GM23338 (cell line): Measurements from ENCODE around the gene AKAP13. TPM values are rescaled to one million over a fixed set of nuclear protein-coding genes. Genes with fewer than 3 reads are reported as not detected.

Experiments
- ATAC-seq: fragments of 200-7000 bp; cut with Tn5 transposase; 3 replicates; pipeline ENCODE4 v1.9.1; 2020
- DNase-seq: peaks from one replicate; pipeline ENCODE4 v3.0.0-alpha.2; 2015; ENCODE audit warnings: low spot score
- H2AFZ ChIP-seq: fragments of 200-600 bp; sonication (generic); 2 replicates; pipeline ENCODE4 v1.8.0; 2016; ENCODE audit warnings: antibody characterized with exemption, mild to moderate bottlenecking, moderate library complexity
- H3F3A ChIP-seq: fragments of 200-600 bp; sonication (generic); replicated peaks from 2 replicates; pipeline ENCODE4 v1.8.0; 2017; ENCODE audit warnings: antibody characterized with exemption, mixed run types, low read depth
- H3K27ac ChIP-seq: fragments of 200-600 bp; sonication (generic); 2 replicates; pipeline ENCODE4 v1.6.1; 2016; ENCODE audit warnings: low read depth
- H3K27me3 ChIP-seq: fragments of 200-600 bp; sonication (generic); 2 replicates; pipeline ENCODE4 v1.8.0; 2016; ENCODE audit warnings: mild to moderate bottlenecking, mixed run types, moderate library complexity; ENCODE audit not compliant: insufficient read depth
- H3K36me3 ChIP-seq: fragments of 200-600 bp; sonication (generic); 2 replicates; pipeline ENCODE4 v1.8.0; 2016; ENCODE audit warnings: mild to moderate bottlenecking; ENCODE audit not compliant: insufficient read depth
- H3K4me1 ChIP-seq: fragments of 200-600 bp; sonication (generic); 2 replicates; pipeline ENCODE4 v1.8.0; 2016; ENCODE audit warnings: mild to moderate bottlenecking, moderate library complexity; ENCODE audit not compliant: insufficient read depth
- H3K4me2 ChIP-seq: fragments of 200-600 bp; sonication (generic); 2 replicates; pipeline ENCODE4 v1.7.1; 2017; ENCODE audit warnings: mixed run types
- H3K4me3 ChIP-seq: fragments of 200-600 bp; sonication (generic); 2 replicates; pipeline ENCODE4 v1.6.1; 2016; ENCODE audit warnings: mixed run types
- H3K79me2 ChIP-seq: fragments of 200-600 bp; sonication (generic); replicated peaks from 2 replicates; pipeline ENCODE4 v1.8.0; 2017; ENCODE audit warnings: mild to moderate bottlenecking; ENCODE audit not compliant: insufficient read depth
- H3K9me2 ChIP-seq: fragments of 200-600 bp; sonication (generic); 2 replicates; pipeline ENCODE4 v1.8.0; 2017; ENCODE audit not compliant: insufficient read depth
- H4K20me1 ChIP-seq: fragments of 200-600 bp; sonication (generic); replicated peaks from 2 replicates; pipeline ENCODE4 v1.8.0; 2017; ENCODE audit warnings: mild to moderate bottlenecking; ENCODE audit not compliant: insufficient read depth
- H3K27ac Mint-ChIP-seq: 2 replicates; pipeline ENCODE4 v1.8.0; 2020; ENCODE audit warnings: inconsistent platforms, mild to moderate bottlenecking, moderate library complexity, mixed read lengths
- H3K27me3 Mint-ChIP-seq: 3 replicates; pipeline ENCODE4 v1.8.0; 2022; ENCODE audit warnings: low read depth, mild to moderate bottlenecking, moderate library complexity, mixed read lengths, inconsistent platforms; ENCODE audit not compliant: insufficient read depth, poor library complexity
- H3K36me3 Mint-ChIP-seq: 3 replicates; pipeline ENCODE4 v1.8.0; 2021; ENCODE audit warnings: low read depth, mild to moderate bottlenecking, inconsistent platforms, moderate library complexity, mixed read lengths
- H3K4me1 Mint-ChIP-seq: 3 replicates; pipeline ENCODE4 v1.8.0; 2020; ENCODE audit warnings: mild to moderate bottlenecking, inconsistent platforms, mixed read lengths
- H3K4me3 Mint-ChIP-seq: 3 replicates; pipeline ENCODE4 v1.8.0; 2021; ENCODE audit warnings: moderate library complexity, mild to moderate bottlenecking, inconsistent platforms, mixed read lengths
- H3K9me3 Mint-ChIP-seq: 3 replicates; pipeline ENCODE4 v1.8.0; 2020; ENCODE audit warnings: moderate library complexity, mild to moderate bottlenecking, inconsistent platforms, mixed read lengths
- CREB1 ChIP-seq: fragments of 250-450 bp; sonication (Bioruptor Pico); IDR thresholded peaks from 2 replicates; pipeline ENCODE4 v1.5.0; 2020; ENCODE audit warnings: low read depth, mild to moderate bottlenecking, moderate library complexity
- ETS1 ChIP-seq: IDR thresholded peaks from 2 replicates; pipeline ENCODE4 v1.6.1; 2016; ENCODE audit warnings: antibody characterized with exemption
- EZH2 ChIP-seq: fragments of 200-600 bp; sonication (generic); IDR thresholded peaks from one replicate; pipeline ENCODE4 v1.8.0; 2017; ENCODE audit warnings: antibody characterized with exemption, mild to moderate bottlenecking, low read depth; ENCODE audit not compliant: unreplicated experiment
- EZH2phosphoT487 ChIP-seq: fragments of 200-600 bp; sonication (generic); IDR thresholded peaks from one replicate; pipeline ENCODE4 v1.8.1; 2018; ENCODE audit warnings: antibody characterized with exemption; ENCODE audit not compliant: unreplicated experiment
- JUNB ChIP-seq: IDR thresholded peaks from one replicate; pipeline ENCODE4 v1.6.1; 2016; ENCODE audit warnings: antibody characterized with exemption; ENCODE audit not compliant: unreplicated experiment
- NANOG ChIP-seq: IDR thresholded peaks from 2 replicates; pipeline ENCODE4 v1.6.1; 2016; ENCODE audit warnings: antibody characterized with exemption, borderline replicate concordance
- POLR2AphosphoS5 ChIP-seq: IDR thresholded peaks from 2 replicates; pipeline ENCODE4 v1.6.1; 2016; ENCODE audit warnings: antibody characterized with exemption, low read depth
- REST ChIP-seq: IDR thresholded peaks from one replicate; pipeline ENCODE4 v1.6.1; 2018; ENCODE audit warnings: antibody characterized with exemption; ENCODE audit not compliant: unreplicated experiment
- STAT1 ChIP-seq: IDR thresholded peaks from one replicate; pipeline ENCODE4 v1.6.1; 2016; ENCODE audit warnings: antibody characterized with exemption; ENCODE audit not compliant: unreplicated experiment
- ZNF114 ChIP-seq: fragments of 250-450 bp; sonication (Bioruptor Pico); IDR thresholded peaks from 2 replicates; pipeline ENCODE4 v1.5.0; 2020; ENCODE audit warnings: mild to moderate bottlenecking, moderate library complexity
- ZNF331 ChIP-seq: fragments of 250-450 bp; sonication (Bioruptor Pico); IDR thresholded peaks from 2 replicates; pipeline ENCODE4 v1.5.0; 2020; ENCODE audit warnings: low read depth, mild to moderate bottlenecking, moderate library complexity
- polyA plus RNA-seq: library from polyadenylated mRNA; unstranded; fragments of >200 nt; fragmentation: Nextera tagmentation; extraction: Ambion mirVana; gene quantifications from 2 replicates; pipeline ENCODE4 v1.2.1, GENCODE V29; 2016
- total RNA-seq: library from RNA; depleted of rRNA; stranded (reverse); fragments of >200 nt; shearing (Covaris generic); gene quantifications from 2 replicates; pipeline ENCODE4 v1.2.3, GENCODE V29; 2014
- TF ChIP-seq, protein P1 (sequence below): fragments of 250-450 bp; sonication (Bioruptor Pico); IDR thresholded peaks from 2 replicates; pipeline ENCODE4 v1.5.0; 2020; ENCODE audit warnings: mild to moderate bottlenecking, moderate library complexity
- TF ChIP-seq, protein P2 (sequence below), 2 experiments: fragments of 200-600 bp in 1 of 2; sonication (generic) in 1 of 2; conservative IDR thresholded peaks; 2 replicates each; pipeline versions ENCODE4 v1.5.1 to v1.6.1; 2016 to 2017; ENCODE audit warnings: antibody characterized with exemption in 2 of 2, low read depth in 2 of 2, mild to moderate bottlenecking in 2 of 2, moderate library complexity in 1 of 2

Gene AKAP13
- total and polyA plus RNA-seq, 2 experiments from 2014 or later = 46.2 to 60.7 TPM

DNA sequence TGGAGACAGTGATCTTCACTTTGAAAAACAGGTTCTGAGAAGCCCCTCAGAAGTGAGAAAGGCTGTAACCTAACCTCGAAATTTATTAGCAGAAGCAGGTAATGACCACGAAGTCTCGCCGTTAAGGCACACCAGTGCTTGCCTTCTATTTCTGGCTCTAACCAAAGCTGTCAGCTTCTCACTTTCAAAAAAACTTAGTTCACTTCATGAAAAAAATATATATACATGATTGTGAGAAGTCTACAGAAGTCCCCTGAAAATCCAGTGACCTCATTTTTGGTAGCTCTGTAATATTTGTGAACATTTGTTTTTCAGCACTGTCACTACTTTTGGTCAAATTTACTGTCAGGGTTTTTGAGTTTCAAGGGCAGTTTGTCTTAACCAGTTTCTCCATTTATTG lies 19.1 kb upstream of the AKAP13 start:
- no peak for TF ChIP-seq NANOG
- TF ChIP-seq ETS1 = no peak
- no peak for TF ChIP-seq POLR2AphosphoS5
- no peak for TF ChIP-seq REST
- TF ChIP-seq JUNB = no peak
- no peak for TF ChIP-seq EZH2phosphoT487
- TF ChIP-seq, protein P1, sequence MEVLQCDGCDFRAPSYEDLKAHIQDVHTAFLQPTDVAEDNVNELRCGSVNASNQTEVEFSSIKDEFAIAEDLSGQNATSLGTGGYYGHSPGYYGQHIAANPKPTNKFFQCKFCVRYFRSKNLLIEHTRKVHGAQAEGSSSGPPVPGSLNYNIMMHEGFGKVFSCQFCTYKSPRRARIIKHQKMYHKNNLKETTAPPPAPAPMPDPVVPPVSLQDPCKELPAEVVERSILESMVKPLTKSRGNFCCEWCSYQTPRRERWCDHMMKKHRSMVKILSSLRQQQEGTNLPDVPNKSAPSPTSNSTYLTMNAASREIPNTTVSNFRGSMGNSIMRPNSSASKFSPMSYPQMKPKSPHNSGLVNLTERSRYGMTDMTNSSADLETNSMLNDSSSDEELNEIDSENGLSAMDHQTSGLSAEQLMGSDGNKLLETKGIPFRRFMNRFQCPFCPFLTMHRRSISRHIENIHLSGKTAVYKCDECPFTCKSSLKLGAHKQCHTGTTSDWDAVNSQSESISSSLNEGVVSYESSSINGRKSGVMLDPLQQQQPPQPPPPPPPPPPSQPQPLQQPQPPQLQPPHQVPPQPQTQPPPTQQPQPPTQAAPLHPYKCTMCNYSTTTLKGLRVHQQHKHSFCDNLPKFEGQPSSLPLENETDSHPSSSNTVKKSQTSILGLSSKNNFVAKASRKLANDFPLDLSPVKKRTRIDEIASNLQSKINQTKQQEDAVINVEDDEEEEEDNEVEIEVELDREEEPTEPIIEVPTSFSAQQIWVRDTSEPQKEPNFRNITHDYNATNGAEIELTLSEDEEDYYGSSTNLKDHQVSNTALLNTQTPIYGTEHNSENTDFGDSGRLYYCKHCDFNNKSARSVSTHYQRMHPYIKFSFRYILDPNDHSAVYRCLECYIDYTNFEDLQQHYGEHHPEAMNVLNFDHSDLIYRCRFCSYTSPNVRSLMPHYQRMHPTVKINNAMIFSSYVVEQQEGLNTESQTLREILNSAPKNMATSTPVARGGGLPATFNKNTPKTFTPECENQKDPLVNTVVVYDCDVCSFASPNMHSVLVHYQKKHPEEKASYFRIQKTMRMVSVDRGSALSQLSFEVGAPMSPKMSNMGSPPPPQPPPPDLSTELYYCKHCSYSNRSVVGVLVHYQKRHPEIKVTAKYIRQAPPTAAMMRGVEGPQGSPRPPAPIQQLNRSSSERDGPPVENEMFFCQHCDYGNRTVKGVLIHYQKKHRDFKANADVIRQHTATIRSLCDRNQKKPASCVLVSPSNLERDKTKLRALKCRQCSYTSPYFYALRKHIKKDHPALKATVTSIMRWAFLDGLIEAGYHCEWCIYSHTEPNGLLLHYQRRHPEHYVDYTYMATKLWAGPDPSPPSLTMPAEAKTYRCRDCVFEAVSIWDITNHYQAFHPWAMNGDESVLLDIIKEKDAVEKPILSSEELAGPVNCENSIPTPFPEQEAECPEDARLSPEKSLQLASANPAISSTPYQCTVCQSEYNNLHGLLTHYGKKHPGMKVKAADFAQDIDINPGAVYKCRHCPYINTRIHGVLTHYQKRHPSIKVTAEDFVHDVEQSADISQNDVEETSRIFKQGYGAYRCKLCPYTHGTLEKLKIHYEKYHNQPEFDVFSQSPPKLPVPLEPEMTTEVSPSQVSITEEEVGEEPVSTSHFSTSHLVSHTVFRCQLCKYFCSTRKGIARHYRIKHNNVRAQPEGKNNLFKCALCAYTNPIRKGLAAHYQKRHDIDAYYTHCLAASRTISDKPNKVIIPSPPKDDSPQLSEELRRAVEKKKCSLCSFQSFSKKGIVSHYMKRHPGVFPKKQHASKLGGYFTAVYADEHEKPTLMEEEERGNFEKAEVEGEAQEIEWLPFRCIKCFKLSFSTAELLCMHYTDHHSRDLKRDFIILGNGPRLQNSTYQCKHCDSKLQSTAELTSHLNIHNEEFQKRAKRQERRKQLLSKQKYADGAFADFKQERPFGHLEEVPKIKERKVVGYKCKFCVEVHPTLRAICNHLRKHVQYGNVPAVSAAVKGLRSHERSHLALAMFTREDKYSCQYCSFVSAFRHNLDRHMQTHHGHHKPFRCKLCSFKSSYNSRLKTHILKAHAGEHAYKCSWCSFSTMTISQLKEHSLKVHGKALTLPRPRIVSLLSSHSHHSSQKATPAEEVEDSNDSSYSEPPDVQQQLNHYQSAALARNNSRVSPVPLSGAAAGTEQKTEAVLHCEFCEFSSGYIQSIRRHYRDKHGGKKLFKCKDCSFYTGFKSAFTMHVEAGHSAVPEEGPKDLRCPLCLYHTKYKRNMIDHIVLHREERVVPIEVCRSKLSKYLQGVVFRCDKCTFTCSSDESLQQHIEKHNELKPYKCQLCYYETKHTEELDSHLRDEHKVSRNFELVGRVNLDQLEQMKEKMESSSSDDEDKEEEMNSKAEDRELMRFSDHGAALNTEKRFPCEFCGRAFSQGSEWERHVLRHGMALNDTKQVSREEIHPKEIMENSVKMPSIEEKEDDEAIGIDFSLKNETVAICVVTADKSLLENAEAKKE (CRISPR knock-in tag) = no peak
- no peak for TF ChIP-seq CREB1 (CRISPR knock-in tag)
- TF ChIP-seq STAT1 = no peak
- no peak for TF ChIP-seq ZNF114
- TF ChIP-seq, protein P2, sequence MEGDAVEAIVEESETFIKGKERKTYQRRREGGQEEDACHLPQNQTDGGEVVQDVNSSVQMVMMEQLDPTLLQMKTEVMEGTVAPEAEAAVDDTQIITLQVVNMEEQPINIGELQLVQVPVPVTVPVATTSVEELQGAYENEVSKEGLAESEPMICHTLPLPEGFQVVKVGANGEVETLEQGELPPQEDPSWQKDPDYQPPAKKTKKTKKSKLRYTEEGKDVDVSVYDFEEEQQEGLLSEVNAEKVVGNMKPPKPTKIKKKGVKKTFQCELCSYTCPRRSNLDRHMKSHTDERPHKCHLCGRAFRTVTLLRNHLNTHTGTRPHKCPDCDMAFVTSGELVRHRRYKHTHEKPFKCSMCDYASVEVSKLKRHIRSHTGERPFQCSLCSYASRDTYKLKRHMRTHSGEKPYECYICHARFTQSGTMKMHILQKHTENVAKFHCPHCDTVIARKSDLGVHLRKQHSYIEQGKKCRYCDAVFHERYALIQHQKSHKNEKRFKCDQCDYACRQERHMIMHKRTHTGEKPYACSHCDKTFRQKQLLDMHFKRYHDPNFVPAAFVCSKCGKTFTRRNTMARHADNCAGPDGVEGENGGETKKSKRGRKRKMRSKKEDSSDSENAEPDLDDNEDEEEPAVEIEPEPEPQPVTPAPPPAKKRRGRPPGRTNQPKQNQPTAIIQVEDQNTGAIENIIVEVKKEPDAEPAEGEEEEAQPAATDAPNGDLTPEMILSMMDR (conservative IDR thresholded peaks at IDR 0.05; ENCODE audit: low read depth in 2 of 2) = no peak
- TF ChIP-seq ZNF331 (CRISPR knock-in tag) = no peak
- TF ChIP-seq EZH2 = no peak
- H3K9me3 Mint-ChIP-seq = no peaks in the 10 kb centered on the region

More for the DNA sequence above, 19.1 kb upstream of the AKAP13 start:
- Mint-ChIP-seq H3K27ac (no peak overlapping the region), H3K4me1 (no peaks in the 10 kb centered on the region), H3K4me3 (no peak overlapping the region), H3K36me3 (no peaks in the 10 kb centered on the region), H3K27me3 (peaks cover 4% of the 10 kb centered on the region)
- ATAC-seq = no peak
- no peaks in the 10 kb centered on the region for H3K27me3 ChIP-seq
- no peaks in the 10 kb centered on the region for H3K36me3 ChIP-seq
- H3K4me1 ChIP-seq = no peaks in the 10 kb centered on the region
- no peak for DNase-seq
- no peak overlapping the region for H3K4me2 ChIP-seq
- no peaks in the 10 kb centered on the region for H3K79me2 ChIP-seq
- H3K9me2 ChIP-seq = 0 out of 2 replicates have a peak, but pooled peaks cover 6% of the 10 kb centered on the region
- H4K20me1 ChIP-seq = no peaks in the 10 kb centered on the region; the same call in 1 of the 2 replicates
- H3K4me3 ChIP-seq = no peak overlapping the region
- no peak overlapping the region for H3K27ac ChIP-seq
- H3F3A ChIP-seq = no peaks in the 10 kb centered on the region
- no peak overlapping the region for H2AFZ ChIP-seq
